ENCODE data around the gene LAMA2.

Gene LAMA2

DNA sequence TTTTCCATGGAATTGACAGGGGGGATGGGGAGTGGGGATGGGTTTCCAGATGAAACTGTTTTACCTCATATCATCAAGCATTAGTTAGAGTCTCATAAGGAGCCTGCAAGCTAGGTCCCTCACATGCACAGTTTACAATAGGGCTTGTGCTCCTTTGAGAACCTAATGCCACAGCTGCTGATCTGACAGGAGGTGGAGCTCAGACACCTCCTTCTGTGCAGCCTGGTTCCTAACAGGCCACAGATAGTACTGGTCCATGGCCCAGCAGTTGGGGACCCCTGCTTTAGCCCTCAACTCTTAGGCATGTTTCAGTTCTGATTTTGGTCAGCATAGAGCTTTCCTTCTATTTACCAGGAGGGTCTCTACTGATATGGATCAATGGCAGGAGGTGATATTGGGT lies 251.6 kb downstream of the LAMA2 start:
- TF ChIP-seq, protein P1, sequence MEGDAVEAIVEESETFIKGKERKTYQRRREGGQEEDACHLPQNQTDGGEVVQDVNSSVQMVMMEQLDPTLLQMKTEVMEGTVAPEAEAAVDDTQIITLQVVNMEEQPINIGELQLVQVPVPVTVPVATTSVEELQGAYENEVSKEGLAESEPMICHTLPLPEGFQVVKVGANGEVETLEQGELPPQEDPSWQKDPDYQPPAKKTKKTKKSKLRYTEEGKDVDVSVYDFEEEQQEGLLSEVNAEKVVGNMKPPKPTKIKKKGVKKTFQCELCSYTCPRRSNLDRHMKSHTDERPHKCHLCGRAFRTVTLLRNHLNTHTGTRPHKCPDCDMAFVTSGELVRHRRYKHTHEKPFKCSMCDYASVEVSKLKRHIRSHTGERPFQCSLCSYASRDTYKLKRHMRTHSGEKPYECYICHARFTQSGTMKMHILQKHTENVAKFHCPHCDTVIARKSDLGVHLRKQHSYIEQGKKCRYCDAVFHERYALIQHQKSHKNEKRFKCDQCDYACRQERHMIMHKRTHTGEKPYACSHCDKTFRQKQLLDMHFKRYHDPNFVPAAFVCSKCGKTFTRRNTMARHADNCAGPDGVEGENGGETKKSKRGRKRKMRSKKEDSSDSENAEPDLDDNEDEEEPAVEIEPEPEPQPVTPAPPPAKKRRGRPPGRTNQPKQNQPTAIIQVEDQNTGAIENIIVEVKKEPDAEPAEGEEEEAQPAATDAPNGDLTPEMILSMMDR (IDR thresholded peaks at IDR 0.05; ENCODE audit: borderline replicate concordance, control extremely low read depth, extremely low read depth, insufficient read depth, missing control alignments), result no peak
- no peak for DNase-seq (ENCODE audit: low spot score)
- in situ Hi-C loops (cut with MboI; ENCODE audit: low sequenced_read_pairs, unreplicated experiment), result no loop called here

DNA sequence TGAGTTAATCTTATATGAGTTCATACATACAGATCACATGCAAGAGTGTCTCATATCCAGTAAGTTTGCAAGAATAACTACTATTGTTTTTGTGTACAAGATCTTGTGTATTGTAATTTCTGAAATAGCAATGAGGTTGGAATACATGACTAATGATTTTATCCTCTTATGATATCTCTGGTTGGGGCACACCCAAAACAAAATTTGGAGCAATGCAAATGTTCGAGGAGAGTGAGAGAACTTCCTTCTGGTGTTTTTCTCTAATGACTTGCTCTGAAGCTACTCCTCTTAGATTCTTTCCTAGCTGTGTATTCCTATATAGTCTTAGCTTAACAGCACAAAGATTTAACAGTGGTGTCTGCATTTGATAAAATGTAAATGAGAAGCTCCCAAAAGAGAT lies 252.5 kb downstream of the LAMA2 start:
- no peak for DNase-seq (ENCODE audit: low spot score)
- in situ Hi-C loops (cut with MboI; ENCODE audit: low sequenced_read_pairs, unreplicated experiment), result no loop called here
- TF ChIP-seq, protein P1 (IDR thresholded peaks at IDR 0.05; ENCODE audit: borderline replicate concordance, control extremely low read depth, extremely low read depth, insufficient read depth, missing control alignments), result no peak

DNA sequence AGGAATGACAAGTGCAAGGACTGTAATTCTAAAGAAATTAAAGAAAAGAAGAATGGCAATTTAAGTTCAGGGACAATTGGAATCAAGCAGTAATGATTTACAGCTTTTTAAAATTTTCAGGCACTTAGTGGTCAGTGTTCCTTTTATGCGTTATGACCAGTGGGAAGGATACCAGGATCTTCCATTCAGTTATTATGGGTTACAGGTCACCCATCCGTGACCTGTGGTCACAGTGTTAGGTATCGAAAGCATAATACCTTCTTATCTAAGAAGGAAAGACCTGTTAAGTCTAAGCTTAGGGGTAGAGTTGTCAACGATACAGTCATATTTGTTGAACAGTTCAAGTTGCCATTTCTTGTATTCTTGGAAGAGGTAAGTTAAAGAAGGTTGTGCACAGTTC lies 253.8 kb downstream of the LAMA2 start:
- in situ Hi-C loops (cut with MboI; ENCODE audit: low sequenced_read_pairs, unreplicated experiment), result no loop called here
- DNase-seq (ENCODE audit: low spot score), result no peak
- TF ChIP-seq, protein P1 (IDR thresholded peaks at IDR 0.05; ENCODE audit: borderline replicate concordance, control extremely low read depth, extremely low read depth, insufficient read depth, missing control alignments), result no peak

DNA sequence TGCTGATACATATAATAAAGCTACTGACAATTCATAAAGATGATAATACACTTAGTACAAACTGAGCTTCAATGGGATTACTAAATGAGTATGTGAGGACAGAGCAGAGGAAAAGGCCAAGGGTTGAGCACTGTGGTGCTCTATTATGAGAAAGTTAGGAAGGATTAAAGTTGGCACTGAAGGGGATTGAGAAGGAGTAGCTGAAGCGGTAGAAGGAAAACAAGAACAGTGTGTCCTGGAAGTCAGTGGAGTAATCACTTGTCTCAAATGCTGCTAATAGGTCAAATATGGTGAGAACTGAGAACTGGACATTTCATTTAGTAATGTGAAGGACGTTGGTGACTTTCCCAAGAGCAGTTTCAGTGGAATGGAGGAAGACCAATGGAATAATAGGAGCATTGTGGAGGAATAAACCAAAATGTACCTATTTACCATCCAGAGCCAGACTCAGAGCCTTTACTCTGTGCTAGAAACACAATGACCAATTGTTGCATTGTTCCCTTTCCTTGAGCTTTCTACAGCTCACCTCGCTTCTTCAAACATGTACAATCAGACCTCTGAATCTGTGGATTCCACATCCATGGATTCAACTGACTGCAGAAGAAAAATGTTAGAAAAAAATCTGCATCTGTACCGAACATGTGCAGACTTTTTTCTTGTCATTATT lies 255.9 kb downstream of the LAMA2 start:
- in situ Hi-C loops (cut with MboI; ENCODE audit: low sequenced_read_pairs, unreplicated experiment), result no loop called here
- TF ChIP-seq, protein P1 (IDR thresholded peaks at IDR 0.05; ENCODE audit: borderline replicate concordance, control extremely low read depth, extremely low read depth, insufficient read depth, missing control alignments), result no peak
- no peak for DNase-seq (ENCODE audit: low spot score)

DNA sequence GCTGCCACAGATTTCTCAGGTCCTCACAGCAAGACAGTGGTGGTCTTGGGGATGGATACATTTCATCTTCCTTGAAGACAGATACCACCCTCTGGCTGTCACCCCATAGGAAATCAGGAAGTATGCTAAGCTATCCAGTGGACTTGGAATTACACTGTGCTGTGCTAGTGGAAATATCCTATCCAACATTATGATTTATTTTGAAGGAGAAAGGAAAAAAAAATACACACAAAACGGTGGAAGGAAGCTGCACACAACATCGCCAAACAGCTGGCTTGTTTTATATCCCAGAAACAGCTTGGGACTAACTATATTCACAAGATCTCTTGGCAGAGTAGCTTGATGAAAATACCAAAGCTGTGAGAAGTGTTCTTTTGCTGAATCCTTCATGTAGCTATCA lies 257.6 kb downstream of the LAMA2 start:
- TF ChIP-seq, protein P1 (IDR thresholded peaks at IDR 0.05; ENCODE audit: borderline replicate concordance, control extremely low read depth, extremely low read depth, insufficient read depth, missing control alignments), result no peak
- in situ Hi-C loops (cut with MboI; ENCODE audit: low sequenced_read_pairs, unreplicated experiment), result no loop called here
- DNase-seq (ENCODE audit: low spot score), result no peak

DNA sequence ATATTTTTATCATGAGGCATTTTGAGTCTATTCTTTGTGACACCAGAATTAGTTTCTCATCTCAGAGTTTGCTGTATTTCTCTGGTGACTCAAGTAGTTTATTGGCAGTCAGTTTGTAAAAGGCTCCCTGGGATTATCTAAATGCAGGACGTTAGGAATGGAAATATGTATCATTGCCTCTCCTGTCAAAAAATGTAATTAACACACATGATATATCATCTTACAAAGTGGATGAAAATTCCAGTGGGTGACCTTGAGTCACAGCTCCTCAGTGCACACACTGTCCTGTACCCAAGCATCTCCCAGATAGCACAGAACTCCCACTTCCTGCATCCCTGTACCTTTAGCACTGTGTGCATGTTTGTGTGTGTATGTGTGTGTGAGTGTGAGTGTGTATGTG lies 258.6 kb downstream of the LAMA2 start:
- in situ Hi-C loops (cut with MboI; ENCODE audit: low sequenced_read_pairs, unreplicated experiment), result no loop called here
- TF ChIP-seq, protein P1 (IDR thresholded peaks at IDR 0.05; ENCODE audit: borderline replicate concordance, control extremely low read depth, extremely low read depth, insufficient read depth, missing control alignments), result no peak
- DNase-seq (ENCODE audit: low spot score), result no peak

Data from GM13976 (cell line).